ENCODE measurements around the gene NEMP1.
"Not testable (repeated sequence)": the region's sequence is repeated elsewhere in the genome, so short reads cannot be mapped to it uniquely, and the experiment has no call there.

Gene NEMP1

DNA sequence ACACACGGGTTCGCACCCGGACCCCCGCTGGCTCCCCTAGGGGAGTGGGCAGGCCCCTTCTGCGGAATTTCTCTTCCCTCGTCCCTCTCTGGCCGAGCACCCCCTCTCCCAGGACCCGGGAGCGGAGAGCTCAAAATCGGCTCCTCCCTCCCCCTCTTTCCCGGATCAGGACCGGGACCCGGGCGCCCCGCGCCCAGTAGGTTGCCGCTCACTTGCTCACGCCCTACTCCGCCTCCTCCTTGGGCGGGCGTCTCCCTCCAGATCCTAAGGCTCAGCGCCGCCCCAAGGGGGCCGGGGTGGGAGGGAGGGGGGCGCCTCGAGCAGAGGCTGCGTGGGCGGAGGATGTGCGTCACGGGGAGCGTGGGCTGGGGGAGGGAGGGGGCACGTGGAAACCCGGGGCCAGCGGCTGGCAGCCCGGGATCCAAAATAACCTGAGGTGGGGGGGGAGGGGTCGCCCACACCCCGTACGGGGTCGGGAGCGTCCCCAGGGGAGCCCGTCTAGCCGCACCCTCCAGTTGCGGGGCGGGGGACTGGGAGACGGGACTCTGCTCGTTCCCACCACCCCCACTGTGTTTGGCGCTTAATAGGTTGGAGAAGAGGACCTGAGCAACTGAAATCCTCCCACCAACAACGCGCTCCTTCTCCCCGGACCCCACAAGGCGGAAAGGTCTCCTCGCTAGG lies 8.6 kb upstream of the NEMP1 start:
- DNase-seq (ENCODE audit: low read depth), result peak; percentile 60
- TF ChIP-seq, protein P1, sequence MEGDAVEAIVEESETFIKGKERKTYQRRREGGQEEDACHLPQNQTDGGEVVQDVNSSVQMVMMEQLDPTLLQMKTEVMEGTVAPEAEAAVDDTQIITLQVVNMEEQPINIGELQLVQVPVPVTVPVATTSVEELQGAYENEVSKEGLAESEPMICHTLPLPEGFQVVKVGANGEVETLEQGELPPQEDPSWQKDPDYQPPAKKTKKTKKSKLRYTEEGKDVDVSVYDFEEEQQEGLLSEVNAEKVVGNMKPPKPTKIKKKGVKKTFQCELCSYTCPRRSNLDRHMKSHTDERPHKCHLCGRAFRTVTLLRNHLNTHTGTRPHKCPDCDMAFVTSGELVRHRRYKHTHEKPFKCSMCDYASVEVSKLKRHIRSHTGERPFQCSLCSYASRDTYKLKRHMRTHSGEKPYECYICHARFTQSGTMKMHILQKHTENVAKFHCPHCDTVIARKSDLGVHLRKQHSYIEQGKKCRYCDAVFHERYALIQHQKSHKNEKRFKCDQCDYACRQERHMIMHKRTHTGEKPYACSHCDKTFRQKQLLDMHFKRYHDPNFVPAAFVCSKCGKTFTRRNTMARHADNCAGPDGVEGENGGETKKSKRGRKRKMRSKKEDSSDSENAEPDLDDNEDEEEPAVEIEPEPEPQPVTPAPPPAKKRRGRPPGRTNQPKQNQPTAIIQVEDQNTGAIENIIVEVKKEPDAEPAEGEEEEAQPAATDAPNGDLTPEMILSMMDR (IDR thresholded peaks at IDR 0.05; ENCODE audit: control insufficient read depth, insufficient read depth, low read depth, low read length, missing control alignments), result no peak
- H3K4me3 ChIP-seq (ENCODE audit: control insufficient read depth, low read depth, low read length), result peak overlapping the region; percentile 80

DNA sequence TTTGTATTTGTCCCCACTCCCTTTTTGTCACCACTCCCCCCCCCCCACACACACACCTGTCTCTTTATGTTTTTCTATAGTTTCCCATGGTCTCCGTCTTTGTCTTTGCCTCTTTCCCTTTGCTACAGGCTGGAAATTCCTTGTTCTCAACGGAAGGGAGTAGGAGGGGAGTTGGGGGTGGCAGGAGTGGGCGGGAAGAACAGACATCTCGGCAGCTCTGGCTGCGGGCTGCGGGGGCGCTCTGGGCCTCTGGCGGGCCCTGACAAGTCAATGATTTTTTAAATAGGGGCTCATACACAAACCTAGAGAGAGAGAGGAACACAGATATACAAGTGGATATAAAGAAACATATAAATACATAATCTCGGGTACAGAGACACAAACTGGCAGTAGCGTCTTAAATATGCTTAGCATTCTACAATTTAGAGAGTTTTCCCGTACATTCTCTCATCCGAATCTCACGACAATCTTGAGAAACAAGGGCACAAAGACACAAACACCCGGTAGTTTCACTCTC lies 8.0 kb upstream of the NEMP1 start:
- peak overlapping the region; percentile 80 for H3K4me3 ChIP-seq (ENCODE audit: control insufficient read depth, low read depth, low read length)
- no peak for DNase-seq (ENCODE audit: low read depth)
- TF ChIP-seq, protein P1 (IDR thresholded peaks at IDR 0.05; ENCODE audit: control insufficient read depth, insufficient read depth, low read depth, low read length, missing control alignments), result peak; percentile 40

DNA sequence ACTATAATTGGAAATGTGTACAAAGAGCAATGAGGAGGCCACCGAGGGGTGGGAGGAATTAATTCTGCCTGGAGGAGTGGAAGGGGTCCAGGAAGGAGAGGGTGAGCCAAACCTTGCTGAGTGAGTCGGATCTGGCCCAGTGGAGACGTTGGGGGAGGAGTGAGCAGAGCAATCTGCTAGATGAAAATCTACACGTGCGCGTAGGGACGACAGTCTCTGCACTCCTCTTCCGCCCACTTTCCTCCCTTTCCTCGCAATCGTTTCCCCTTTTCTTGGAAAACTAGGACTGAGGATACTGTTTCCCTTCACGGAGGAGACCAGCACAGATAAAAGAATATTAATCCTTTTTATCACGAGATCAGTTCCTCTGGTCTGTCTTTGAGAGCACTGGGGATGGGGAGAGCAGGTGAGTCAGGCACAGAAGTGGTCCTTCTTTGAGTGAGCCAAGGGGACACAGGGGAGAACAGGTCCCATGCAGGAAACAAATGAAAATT lies 7.5 kb upstream of the NEMP1 start:
- no peak for DNase-seq (ENCODE audit: low read depth)
- peak overlapping the region; percentile 80; the same call in 1 of the 2 replicates for H3K4me3 ChIP-seq (ENCODE audit: control insufficient read depth, low read depth, low read length)
- TF ChIP-seq, protein P1 (IDR thresholded peaks at IDR 0.05; ENCODE audit: control insufficient read depth, insufficient read depth, low read depth, low read length, missing control alignments), result no peak

DNA sequence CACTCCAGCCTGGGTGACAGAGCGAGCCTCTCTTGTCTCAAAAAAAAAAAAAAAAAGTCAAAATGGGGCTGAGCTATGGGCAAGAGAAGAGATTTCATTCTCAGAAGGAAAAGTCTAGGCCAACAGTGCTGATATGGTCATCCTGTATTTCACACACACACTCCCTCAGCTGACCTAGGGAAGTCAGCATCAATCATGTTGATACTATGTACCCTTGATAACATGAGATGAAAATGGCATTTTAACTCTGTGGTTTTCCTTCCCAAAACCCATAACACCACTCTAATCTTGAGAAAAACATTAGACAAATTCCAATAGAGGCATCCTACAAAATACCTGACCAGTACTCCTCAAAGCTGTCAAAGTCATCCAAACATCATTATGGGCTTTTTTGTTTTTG lies 2.3 kb upstream of the NEMP1 start:
- no peak for DNase-seq (ENCODE audit: low read depth)
- no peak overlapping the region for H3K4me3 ChIP-seq (ENCODE audit: control insufficient read depth, low read depth, low read length)
- TF ChIP-seq, protein P1 (IDR thresholded peaks at IDR 0.05; ENCODE audit: control insufficient read depth, insufficient read depth, low read depth, low read length, missing control alignments), result no peak

DNA sequence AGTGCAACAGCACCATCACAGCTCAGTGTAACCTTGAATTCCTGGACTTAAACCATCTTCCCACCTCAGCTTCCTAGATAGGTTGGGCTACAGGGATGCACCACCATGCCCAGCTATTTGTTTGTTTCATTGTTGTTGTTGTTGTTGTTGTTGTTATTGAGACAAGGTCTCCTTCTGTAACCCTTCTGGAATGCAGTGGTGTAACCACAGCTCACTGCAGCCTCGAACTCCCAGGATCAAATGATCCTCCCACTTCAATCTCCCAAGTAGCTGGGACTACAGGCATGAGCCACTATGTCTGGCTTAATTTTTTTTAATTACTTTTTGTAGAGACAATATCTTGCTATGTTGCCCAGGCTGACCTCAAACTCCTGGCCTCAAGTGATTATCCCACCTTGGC lies 1.2 kb upstream of the NEMP1 start:
- no peak for DNase-seq (ENCODE audit: low read depth)
- TF ChIP-seq, protein P1 (IDR thresholded peaks at IDR 0.05; ENCODE audit: control insufficient read depth, insufficient read depth, low read depth, low read length, missing control alignments), result no peak
- no peak overlapping the region for H3K4me3 ChIP-seq (ENCODE audit: control insufficient read depth, low read depth, low read length)

DNA sequence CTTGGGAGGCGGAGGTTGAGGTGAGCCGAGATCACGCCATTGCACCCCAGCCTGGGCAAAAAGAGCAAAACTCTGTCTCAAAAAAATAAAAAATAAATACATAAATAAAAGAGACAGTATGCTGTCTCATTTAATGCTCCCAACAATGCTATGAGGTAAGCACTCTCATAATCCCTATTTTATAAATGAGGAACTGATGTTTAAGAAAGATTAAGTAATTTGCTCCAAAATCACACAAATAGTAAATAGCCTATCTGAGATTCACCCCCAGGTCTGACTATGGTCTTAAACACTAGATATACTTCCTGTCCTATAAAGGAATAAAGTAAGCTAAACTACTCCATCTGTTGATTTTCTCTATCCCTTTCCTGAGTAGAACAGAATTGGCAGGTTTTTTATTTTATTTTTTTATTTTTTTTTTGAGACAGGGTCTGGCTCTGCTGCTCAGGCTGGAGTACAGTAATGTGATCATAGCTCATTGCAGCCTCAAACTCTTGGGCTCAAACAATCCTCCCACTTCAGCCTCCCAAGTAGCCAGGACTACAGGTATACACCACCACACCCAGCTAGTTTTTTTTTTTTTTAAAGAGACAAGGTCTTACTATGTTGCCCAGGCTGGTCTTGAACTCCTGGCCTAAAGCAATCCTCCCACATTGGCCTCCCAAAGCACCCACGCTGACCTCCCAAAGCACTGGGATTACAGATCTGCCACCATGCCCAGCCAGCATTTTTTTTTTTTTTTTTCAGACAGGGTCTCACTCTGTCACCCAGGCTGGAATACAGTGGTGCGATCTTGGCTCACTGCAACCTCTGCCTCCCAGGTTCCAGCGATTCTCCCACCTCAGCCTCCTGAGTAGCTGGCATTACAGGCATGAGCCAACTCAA lies 4.8 kb downstream of the NEMP1 start:
- DNase-seq (ENCODE audit: low read depth); H3K4me3 ChIP-seq (ENCODE audit: control insufficient read depth, low read depth, low read length): not testable (repeated sequence)

DNA sequence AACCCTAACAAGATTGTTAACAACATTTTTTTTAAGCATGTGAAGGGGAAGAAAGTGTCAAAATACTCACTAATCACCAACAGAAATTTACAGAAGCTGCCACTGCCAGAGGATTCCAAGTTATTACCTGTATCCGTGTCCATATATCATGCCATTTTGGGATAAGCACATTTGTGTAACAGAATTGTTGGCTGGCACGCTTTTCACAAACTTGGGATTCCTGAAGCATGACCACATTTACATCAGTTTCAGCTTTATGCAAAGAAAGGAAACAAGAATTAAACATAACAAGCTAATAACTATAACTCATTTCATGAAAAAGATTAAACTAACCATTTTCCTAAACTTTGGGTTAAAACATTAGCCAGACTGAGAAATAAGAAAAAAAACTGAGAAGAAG lies 5.9 kb downstream of the NEMP1 start:
- H3K4me3 ChIP-seq (ENCODE audit: control insufficient read depth, low read depth, low read length), result no peak overlapping the region
- no peak for DNase-seq (ENCODE audit: low read depth)
- TF ChIP-seq, protein P1 (IDR thresholded peaks at IDR 0.05; ENCODE audit: control insufficient read depth, insufficient read depth, low read depth, low read length, missing control alignments), result no peak
